OCI-LY7 (cell line): ENCODE measurements around the gene IFT57. TPM values are rescaled to one million over a fixed set of nuclear protein-coding genes. Genes with fewer than 3 reads are reported as not detected.

Experiments
- BruUV-seq: library from RNA; stranded (reverse); fragments of 400-500 nt; replicated peaks from 2 replicates; lab custom pipeline; 2021; lab: Mats Ljungman, UMichigan
- CTCF ChIA-PET: fragments of 300-600 bp; sonication (Branson Sonifier 250); formaldehyde crosslinking; loops from one replicate; lab custom pipeline; 2022; ENCODE audit warnings: antibody characterized with exemption; ENCODE audit not compliant: unreplicated experiment; lab: Charles Lee
- POLR2A ChIA-PET: fragments of 300-600 bp; sonication (Branson Sonifier 250); formaldehyde crosslinking; loops from one replicate; lab custom pipeline; 2022; ENCODE audit warnings: antibody characterized with exemption; lab: Charles Lee
- DNase-seq: peaks from one replicate; pipeline ENCODE4 v3.0.0-alpha.2; 2015; ENCODE audit warnings: low spot score
- H2AFZ ChIP-seq: fragments of 200-600 bp; sonication (generic), shearing (Covaris generic); 2 replicates; pipeline ENCODE4 v1.6.1; 2014; ENCODE audit warnings: mild to moderate bottlenecking, antibody characterized with exemption, low read length, moderate library complexity
- H3K27ac ChIP-seq: fragments of 200-600 bp; sonication (generic); 2 replicates; pipeline ENCODE4 v1.5.1; 2014; ENCODE audit warnings: mixed run types, low read depth, mild to moderate bottlenecking, moderate library complexity, low read length, inconsistent platforms; ENCODE audit not compliant: poor library complexity, severe bottlenecking
- H3K36me3 ChIP-seq: fragments of 200-600 bp; sonication (generic); 2 replicates; pipeline ENCODE4 v1.6.1; 2014; ENCODE audit warnings: mild to moderate bottlenecking, antibody characterized with exemption, low read length, moderate library complexity, mixed read lengths; ENCODE audit not compliant: insufficient read depth
- H3K4me1 ChIP-seq: fragments of 200-600 bp; sonication (generic); 2 replicates; pipeline ENCODE4 v1.5.1; 2014; ENCODE audit warnings: mild to moderate bottlenecking, low read length; ENCODE audit not compliant: insufficient read depth, poor library complexity, severe bottlenecking
- H3K4me2 ChIP-seq: fragments of 200-600 bp; sonication (generic); 2 replicates; pipeline ENCODE4 v1.6.1; 2014; ENCODE audit warnings: mild to moderate bottlenecking, low read length
- H3K4me3 ChIP-seq: fragments of 200-600 bp; sonication (generic); 2 replicates; pipeline ENCODE4 v1.5.1; 2014; ENCODE audit warnings: mild to moderate bottlenecking, low read depth, low read length; ENCODE audit not compliant: poor library complexity, severe bottlenecking
- H3K79me2 ChIP-seq: fragments of 200-600 bp; sonication (generic); 2 replicates; pipeline ENCODE4 v1.6.1; 2016; ENCODE audit warnings: low read depth, mild to moderate bottlenecking, low read length, moderate library complexity, mixed read lengths; ENCODE audit not compliant: insufficient read depth
- H3K9me2 ChIP-seq: fragments of 200-600 bp; sonication (generic); 2 replicates; pipeline ENCODE4 v1.6.1; 2016; ENCODE audit warnings: mild to moderate bottlenecking, low read length, mixed read lengths; ENCODE audit not compliant: insufficient read depth
- H3K9me3 ChIP-seq: fragments of 200-600 bp; sonication (generic); 2 replicates; pipeline ENCODE4 v1.6.1; 2014; ENCODE audit warnings: mild to moderate bottlenecking, mixed run types, low read length, mixed read lengths
- H4K20me1 ChIP-seq: fragments of 200-600 bp; sonication (generic); 2 replicates; pipeline ENCODE4 v1.6.1; 2014; ENCODE audit warnings: mild to moderate bottlenecking, antibody characterized with exemption, low read length, moderate library complexity, mixed read lengths; ENCODE audit not compliant: insufficient read depth
- EZH2phosphoT487 ChIP-seq: fragments of 200-600 bp; sonication (generic); IDR thresholded peaks from 2 replicates; pipeline ENCODE4 v1.6.1; 2018; ENCODE audit warnings: low read depth, borderline replicate concordance, mild to moderate bottlenecking, mixed run types, antibody characterized with exemption, low read length, moderate library complexity, mixed read lengths
- intact Hi-C: fragments of 100-400 bp; cut with micrococcal nuclease; formaldehyde crosslinking; loops from one replicate; pipeline ENCODE4 v1.10.0; 2022; ENCODE audit not compliant: unreplicated experiment
- total RNA-seq, 2 experiments: library from RNA; depleted of rRNA in 1 of 2; stranded (reverse); fragments of >200 nt in 1 of 2; shearing (Covaris generic) in 1 of 2; gene quantifications; 2 replicates each; pipeline ENCODE4 v1.2.3, GENCODE V29; 2014 to 2022
- TF ChIP-seq, protein P1 (sequence below): fragments of 200-600 bp; sonication (generic); conservative IDR thresholded peaks from 2 replicates; pipeline ENCODE4 v1.5.1; 2014; ENCODE audit warnings: mild to moderate bottlenecking, antibody characterized with exemption, low read length, moderate library complexity, mixed read lengths

Gene IFT57
- total RNA-seq, 2 experiments from 2014 or later: 44.1 to 68.2 TPM

DNA sequence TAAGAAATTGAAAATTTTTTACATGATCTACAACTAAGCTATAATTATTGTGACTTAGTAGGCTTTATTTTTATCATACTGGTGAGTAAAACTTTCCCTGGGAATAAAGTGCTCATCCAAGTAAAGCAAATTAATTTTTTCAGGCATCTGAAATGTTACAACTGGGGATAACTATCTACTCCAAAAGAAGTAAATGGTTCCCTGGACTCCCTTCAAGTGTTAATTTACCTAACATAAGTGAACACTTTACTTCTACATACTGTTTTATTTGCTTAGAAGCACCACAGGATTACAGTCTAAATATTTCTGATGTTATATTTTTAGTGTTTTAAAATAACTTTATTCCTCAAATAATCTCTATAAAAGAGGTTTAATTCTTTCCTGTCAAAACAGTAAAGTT is 57.8 kb downstream of the IFT57 start:
- TF ChIP-seq EZH2phosphoT487: no peak
- TF ChIP-seq, protein P1, sequence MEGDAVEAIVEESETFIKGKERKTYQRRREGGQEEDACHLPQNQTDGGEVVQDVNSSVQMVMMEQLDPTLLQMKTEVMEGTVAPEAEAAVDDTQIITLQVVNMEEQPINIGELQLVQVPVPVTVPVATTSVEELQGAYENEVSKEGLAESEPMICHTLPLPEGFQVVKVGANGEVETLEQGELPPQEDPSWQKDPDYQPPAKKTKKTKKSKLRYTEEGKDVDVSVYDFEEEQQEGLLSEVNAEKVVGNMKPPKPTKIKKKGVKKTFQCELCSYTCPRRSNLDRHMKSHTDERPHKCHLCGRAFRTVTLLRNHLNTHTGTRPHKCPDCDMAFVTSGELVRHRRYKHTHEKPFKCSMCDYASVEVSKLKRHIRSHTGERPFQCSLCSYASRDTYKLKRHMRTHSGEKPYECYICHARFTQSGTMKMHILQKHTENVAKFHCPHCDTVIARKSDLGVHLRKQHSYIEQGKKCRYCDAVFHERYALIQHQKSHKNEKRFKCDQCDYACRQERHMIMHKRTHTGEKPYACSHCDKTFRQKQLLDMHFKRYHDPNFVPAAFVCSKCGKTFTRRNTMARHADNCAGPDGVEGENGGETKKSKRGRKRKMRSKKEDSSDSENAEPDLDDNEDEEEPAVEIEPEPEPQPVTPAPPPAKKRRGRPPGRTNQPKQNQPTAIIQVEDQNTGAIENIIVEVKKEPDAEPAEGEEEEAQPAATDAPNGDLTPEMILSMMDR: no peak
- no TSS peak for BruUV-seq
- no peak overlapping the region for H3K4me2 ChIP-seq
- H3K4me1 ChIP-seq: peaks cover 9% of the 10 kb centered on the region
- ChIA-PET POLR2A (interaction anchor here (0.9 to 2.1 kb wide), 2 partner anchors 17 to 25 kb away, joined by 3 to 8 read pairs; no protein-coding TSS in a partner anchor), CTCF (no interaction called here)
- H3K4me3 ChIP-seq: no peak overlapping the region
- no peaks in the 10 kb centered on the region for H3K79me2 ChIP-seq
- H3K9me3 ChIP-seq: no peaks in the 10 kb centered on the region
- H3K36me3 ChIP-seq: peaks cover 24% of the 10 kb centered on the region
- no peaks in the 10 kb centered on the region for H3K9me2 ChIP-seq
- no peak overlapping the region for H2AFZ ChIP-seq
- no peak overlapping the region for H3K27ac ChIP-seq
- intact Hi-C loops: no loop called here
- no peak for DNase-seq
- no peaks in the 10 kb centered on the region for H4K20me1 ChIP-seq

DNA sequence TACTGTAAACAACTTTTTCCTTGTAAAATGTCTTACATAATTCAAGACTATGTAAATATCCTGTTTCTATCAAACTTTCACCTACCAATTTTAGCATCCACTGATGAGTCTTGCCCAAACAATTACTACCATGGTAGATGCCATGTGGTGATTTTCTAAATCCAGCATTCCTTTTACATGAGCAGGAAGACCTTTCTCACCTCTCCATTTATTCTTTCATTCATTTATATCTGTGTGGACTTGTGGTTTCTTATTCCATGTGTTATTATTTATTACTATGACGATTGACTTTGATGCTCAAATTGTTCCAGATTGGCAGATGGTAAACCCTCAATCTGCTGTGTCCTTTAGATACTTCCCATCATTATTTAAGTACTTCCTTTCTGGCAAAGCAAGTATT is 62.4 kb downstream of the IFT57 start:
- intact Hi-C loops: no loop called here
- ChIA-PET POLR2A (no interaction called here), CTCF (no interaction called here)
- peaks cover 9% of the 10 kb centered on the region for H3K4me1 ChIP-seq
- H3K9me2 ChIP-seq: no peaks in the 10 kb centered on the region
- H4K20me1 ChIP-seq: no peaks in the 10 kb centered on the region
- no peak overlapping the region for H3K4me2 ChIP-seq
- no peak overlapping the region for H3K4me3 ChIP-seq
- H2AFZ ChIP-seq: no peak overlapping the region
- TF ChIP-seq, protein P1: no peak
- no peak for TF ChIP-seq EZH2phosphoT487
- H3K27ac ChIP-seq: no peak overlapping the region
- no TSS peak for BruUV-seq
- no peaks in the 10 kb centered on the region for H3K9me3 ChIP-seq
- no peak for DNase-seq
- H3K36me3 ChIP-seq: peaks cover 20% of the 10 kb centered on the region
- H3K79me2 ChIP-seq: no peaks in the 10 kb centered on the region

DNA sequence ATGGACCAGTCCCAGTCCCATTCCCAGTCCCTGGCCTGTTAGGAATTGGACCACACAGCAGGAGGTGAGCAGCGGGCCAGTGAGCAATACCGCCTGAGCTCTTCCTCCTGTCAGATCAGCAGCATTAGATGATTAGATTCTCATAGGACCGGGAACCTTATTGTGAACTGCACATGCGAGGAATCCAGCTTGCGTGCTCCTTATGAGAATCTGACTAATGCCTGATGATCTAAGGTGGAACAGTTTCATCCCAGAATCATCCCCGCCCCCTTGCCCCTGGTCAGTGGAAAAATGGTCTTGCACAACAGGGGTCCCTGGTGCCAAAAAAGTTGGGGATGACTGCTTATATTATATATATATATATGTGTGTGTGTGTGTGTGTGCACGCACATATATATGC is 63.1 kb downstream of the IFT57 start:
- Histone ChIP-seq H3K36me3 (peaks cover 18% of the 10 kb centered on the region; the same call in 1 of the 2 replicates), H3K4me2 (no peak overlapping the region), H3K9me2 (no peaks in the 10 kb centered on the region), H4K20me1 (no peaks in the 10 kb centered on the region), H3K27ac (no peak overlapping the region), H3K4me1 (peaks cover 9% of the 10 kb centered on the region), H3K4me3 (no peak overlapping the region), H2AFZ (no peak overlapping the region), H3K79me2 (no peaks in the 10 kb centered on the region), H3K9me3 (no peaks in the 10 kb centered on the region)
- BruUV-seq: no TSS peak
- intact Hi-C loops: no loop called here
- TF ChIP-seq, protein P1: no peak
- TF ChIP-seq EZH2phosphoT487: no peak
- no peak for DNase-seq
- POLR2A ChIA-PET: interaction anchor here (1.0 kb wide), 1 partner anchor 11 kb away, joined by 3 read pairs; no protein-coding TSS in a partner anchor
- CTCF ChIA-PET: interaction anchor here (1.3 kb wide), 1 partner anchor 8 kb away, joined by 4 read pairs; no protein-coding TSS in a partner anchor
